HepG2 (cell line): ENCODE results near the gene FAM163B. TPM values are rescaled to one million over a fixed set of nuclear protein-coding genes. Genes with fewer than 3 reads are reported as not detected.

Experiments used
- DNMT3B ChIP-seq: conservative IDR thresholded peaks from 2 replicates; pipeline ENCODE4 v1.6.1; 2016; ENCODE audit warnings: missing biosample characterization, control low read depth
- GPN1 ChIP-seq: sonication (generic); formaldehyde crosslinking; IDR thresholded peaks from 2 replicates; pipeline ENCODE4 v1.5.1; 2020; ENCODE audit warnings: missing genetic modification reagents, borderline replicate concordance
- LCORL ChIP-seq, 2 experiments: fragments of 450-650 bp in 1 of 2; sonication (generic) in 1 of 2; formaldehyde crosslinking in 1 of 2; IDR thresholded peaks; 2 replicates each; pipeline versions ENCODE4 v1.5.0 to v1.6.1; 2017 to 2020; ENCODE audit warnings: antibody characterized with exemption in 1 of 2, missing genetic modification reagents in 1 of 2
- MED13 ChIP-seq: sonication (generic); formaldehyde crosslinking; IDR thresholded peaks from 2 replicates; pipeline ENCODE4 v1.5.0; 2020; ENCODE audit warnings: missing genetic modification reagents
- MIER3 ChIP-seq: IDR thresholded peaks from 2 replicates; pipeline ENCODE4 v1.6.1; 2016; ENCODE audit warnings: missing compliant biosample characterization, borderline replicate concordance
- NKX3-1 ChIP-seq: sonication (generic); formaldehyde crosslinking; IDR thresholded peaks from 2 replicates; pipeline ENCODE4 v1.5.0; 2020; ENCODE audit warnings: missing genetic modification reagents
- RAD51 ChIP-seq: fragments of 450-650 bp; IDR thresholded peaks from 2 replicates; pipeline ENCODE4 v1.6.1; 2016; ENCODE audit warnings: borderline replicate concordance
- RORA ChIP-seq: sonication (generic); formaldehyde crosslinking; IDR thresholded peaks from 2 replicates; pipeline ENCODE4 v1.5.0; 2020; ENCODE audit warnings: mild to moderate bottlenecking, missing genetic modification reagents, moderate library complexity
- TBX3 ChIP-seq: fragments of 450-650 bp; IDR thresholded peaks from 2 replicates; pipeline ENCODE4 v1.6.1; 2017; ENCODE audit warnings: antibody characterized with exemption, mild to moderate bottlenecking, inconsistent platforms, borderline replicate concordance
- TGIF2 ChIP-seq: IDR thresholded peaks from 2 replicates; pipeline ENCODE4 v1.6.1; 2016; ENCODE audit warnings: control low read depth, missing compliant biosample characterization
- ZC3H4 ChIP-seq: sonication (generic); formaldehyde crosslinking; IDR thresholded peaks from 2 replicates; pipeline ENCODE4 v1.4.0; 2020; ENCODE audit warnings: missing genetic modification reagents, borderline replicate concordance
- ZFX ChIP-seq: sonication (generic); formaldehyde crosslinking; IDR thresholded peaks from 2 replicates; pipeline ENCODE4 v1.4.0; 2020; ENCODE audit warnings: mild to moderate bottlenecking, low read depth, missing genetic modification reagents, moderate library complexity
- ZNF3 ChIP-seq: IDR thresholded peaks from 2 replicates; pipeline ENCODE4 v1.7.0; 2017; ENCODE audit warnings: inconsistent platforms
- ZNF354B ChIP-seq: sonication (generic); formaldehyde crosslinking; IDR thresholded peaks from 2 replicates; pipeline ENCODE4 v1.8.0; 2022; ENCODE audit warnings: mild to moderate bottlenecking, missing genetic modification reagents
- ZSCAN20 ChIP-seq: sonication (generic); formaldehyde crosslinking; IDR thresholded peaks from 2 replicates; pipeline ENCODE4 v1.4.0; 2020; ENCODE audit warnings: missing genetic modification reagents, mild to moderate bottlenecking, borderline replicate concordance
- polyA plus RNA-seq, 8 experiments: library from polyadenylated mRNA; depleted of rRNA in 3 of 8; stranded (reverse) in 7 of 8; unstranded in 1 of 8; fragments of >200 nt; fragmentation: Illumina TruSeq in 4 of 8; extraction: Trizol in 4 of 8; gene quantifications; 2 replicates each; pipeline versions ENCODE4 v1.2.1 to v1.2.3, GENCODE V29; 2011 to 2016; ENCODE audit warnings: low read depth in 4 of 8, missing spikeins in 1 of 8, mixed read lengths in 1 of 8; ENCODE audit not compliant: insufficient read depth in 1 of 8
- total RNA-seq, 5 experiments: library from RNA; depleted of rRNA; stranded (reverse); fragments of >200 nt; fragmentation: Illumina TruSeq; extraction: Trizol; gene quantifications; 2 replicates each; pipeline ENCODE4 v1.2.3, GENCODE V29; 2016; ENCODE audit warnings: low read depth in 1 of 5
- TF ChIP-seq, protein P1 (sequence below): sonication (generic); formaldehyde crosslinking; IDR thresholded peaks from 2 replicates; pipeline ENCODE4 v1.4.0; 2020; ENCODE audit warnings: missing genetic modification reagents, mild to moderate bottlenecking, borderline replicate concordance
- TF ChIP-seq, protein P2 (sequence below): sonication (generic); formaldehyde crosslinking; IDR thresholded peaks from 2 replicates; pipeline ENCODE4 v1.4.0; 2020; ENCODE audit warnings: missing genetic modification reagents
- TF ChIP-seq, protein P3 (sequence below): sonication (generic); formaldehyde crosslinking; IDR thresholded peaks from 2 replicates; pipeline ENCODE4 v1.9.0; 2021; ENCODE audit warnings: missing genetic modification reagents, mild to moderate bottlenecking, borderline replicate concordance
- TF ChIP-seq, protein P4 (sequence below): sonication (generic); formaldehyde crosslinking; IDR thresholded peaks from 2 replicates; pipeline ENCODE4 v1.8.0; 2022; ENCODE audit warnings: mild to moderate bottlenecking, missing genetic modification reagents, borderline replicate concordance

The FAM163B gene
- total and polyA plus RNA-seq, 2 of the 13 experiments (the other 11 are each of a cell fraction or from before 2014, with no cell fraction given) = not detected

DNA sequence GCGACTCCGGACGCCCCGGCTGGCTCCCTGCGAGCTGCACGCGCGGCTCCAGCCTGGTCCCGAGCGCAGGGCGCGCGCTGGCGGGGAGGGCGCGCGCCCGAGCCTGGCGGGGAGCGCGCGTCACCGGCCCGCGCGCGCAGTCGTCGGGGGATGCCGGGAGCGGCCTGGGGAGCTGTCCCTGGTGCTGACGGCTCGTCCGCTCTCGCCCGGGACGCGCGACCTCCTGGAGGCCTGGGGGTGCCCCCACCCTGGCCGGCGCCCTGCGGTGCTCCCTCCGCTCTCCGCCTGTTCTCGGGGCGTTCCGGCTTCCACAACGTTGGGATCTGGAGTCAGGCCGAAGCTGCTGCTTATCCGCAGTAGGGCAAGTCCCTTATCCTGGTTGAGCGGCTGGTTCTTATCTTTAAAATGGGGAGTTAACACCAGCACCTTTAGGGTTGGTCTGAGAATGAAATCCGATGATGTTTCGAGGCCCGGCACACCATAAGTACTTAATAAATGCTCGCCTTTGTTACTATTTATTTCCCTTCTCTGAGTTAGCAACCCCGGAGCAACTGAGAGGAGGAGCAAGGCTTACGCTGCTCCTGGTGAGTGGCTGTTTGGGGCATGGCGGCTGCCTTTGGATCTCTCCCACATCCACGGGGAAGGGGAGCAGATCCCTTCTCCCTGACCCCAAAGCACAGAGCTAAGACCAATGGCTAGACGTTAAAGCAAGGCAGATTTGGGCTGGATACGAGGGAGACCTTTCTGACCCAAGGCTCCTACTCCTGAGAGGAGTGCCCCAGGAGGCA lies at the start of gene FAM163B (continued):
- TF ChIP-seq, protein P1, sequence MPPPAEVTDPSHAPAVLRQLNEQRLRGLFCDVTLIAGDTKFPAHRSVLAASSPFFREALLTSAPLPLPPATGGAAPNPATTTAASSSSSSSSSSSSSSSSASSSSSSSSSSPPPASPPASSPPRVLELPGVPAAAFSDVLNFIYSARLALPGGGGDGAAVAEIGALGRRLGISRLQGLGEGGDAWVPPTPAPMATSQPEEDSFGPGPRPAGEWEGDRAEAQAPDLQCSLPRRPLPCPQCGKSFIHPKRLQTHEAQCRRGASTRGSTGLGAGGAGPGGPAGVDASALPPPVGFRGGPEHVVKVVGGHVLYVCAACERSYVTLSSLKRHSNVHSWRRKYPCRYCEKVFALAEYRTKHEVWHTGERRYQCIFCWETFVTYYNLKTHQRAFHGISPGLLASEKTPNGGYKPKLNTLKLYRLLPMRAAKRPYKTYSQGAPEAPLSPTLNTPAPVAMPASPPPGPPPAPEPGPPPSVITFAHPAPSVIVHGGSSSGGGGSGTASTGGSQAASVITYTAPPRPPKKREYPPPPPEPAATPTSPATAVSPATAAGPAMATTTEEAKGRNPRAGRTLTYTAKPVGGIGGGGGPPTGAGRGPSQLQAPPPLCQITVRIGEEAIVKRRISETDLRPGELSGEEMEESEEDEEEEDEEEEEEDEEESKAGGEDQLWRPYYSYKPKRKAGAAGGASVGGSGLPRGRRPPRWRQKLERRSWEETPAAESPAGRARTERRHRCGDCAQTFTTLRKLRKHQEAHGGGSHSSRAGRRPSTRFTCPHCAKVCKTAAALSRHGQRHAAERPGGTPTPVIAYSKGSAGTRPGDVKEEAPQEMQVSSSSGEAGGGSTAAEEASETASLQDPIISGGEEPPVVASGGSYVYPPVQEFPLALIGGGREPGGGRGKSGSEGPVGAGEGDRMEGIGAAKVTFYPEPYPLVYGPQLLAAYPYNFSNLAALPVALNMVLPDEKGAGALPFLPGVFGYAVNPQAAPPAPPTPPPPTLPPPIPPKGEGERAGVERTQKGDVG (CRISPR knock-in tag) = no peak
- TF ChIP-seq MED13 (CRISPR knock-in tag) = 0 out of 2 replicates have a peak, but pooled peaks have one; percentile 38
- TF ChIP-seq DNMT3B (CRISPR knock-in tag) = no peak
- TF ChIP-seq GPN1 (CRISPR knock-in tag) = no peak
- TF ChIP-seq ZFX = no peak
- TF ChIP-seq, protein P2, sequence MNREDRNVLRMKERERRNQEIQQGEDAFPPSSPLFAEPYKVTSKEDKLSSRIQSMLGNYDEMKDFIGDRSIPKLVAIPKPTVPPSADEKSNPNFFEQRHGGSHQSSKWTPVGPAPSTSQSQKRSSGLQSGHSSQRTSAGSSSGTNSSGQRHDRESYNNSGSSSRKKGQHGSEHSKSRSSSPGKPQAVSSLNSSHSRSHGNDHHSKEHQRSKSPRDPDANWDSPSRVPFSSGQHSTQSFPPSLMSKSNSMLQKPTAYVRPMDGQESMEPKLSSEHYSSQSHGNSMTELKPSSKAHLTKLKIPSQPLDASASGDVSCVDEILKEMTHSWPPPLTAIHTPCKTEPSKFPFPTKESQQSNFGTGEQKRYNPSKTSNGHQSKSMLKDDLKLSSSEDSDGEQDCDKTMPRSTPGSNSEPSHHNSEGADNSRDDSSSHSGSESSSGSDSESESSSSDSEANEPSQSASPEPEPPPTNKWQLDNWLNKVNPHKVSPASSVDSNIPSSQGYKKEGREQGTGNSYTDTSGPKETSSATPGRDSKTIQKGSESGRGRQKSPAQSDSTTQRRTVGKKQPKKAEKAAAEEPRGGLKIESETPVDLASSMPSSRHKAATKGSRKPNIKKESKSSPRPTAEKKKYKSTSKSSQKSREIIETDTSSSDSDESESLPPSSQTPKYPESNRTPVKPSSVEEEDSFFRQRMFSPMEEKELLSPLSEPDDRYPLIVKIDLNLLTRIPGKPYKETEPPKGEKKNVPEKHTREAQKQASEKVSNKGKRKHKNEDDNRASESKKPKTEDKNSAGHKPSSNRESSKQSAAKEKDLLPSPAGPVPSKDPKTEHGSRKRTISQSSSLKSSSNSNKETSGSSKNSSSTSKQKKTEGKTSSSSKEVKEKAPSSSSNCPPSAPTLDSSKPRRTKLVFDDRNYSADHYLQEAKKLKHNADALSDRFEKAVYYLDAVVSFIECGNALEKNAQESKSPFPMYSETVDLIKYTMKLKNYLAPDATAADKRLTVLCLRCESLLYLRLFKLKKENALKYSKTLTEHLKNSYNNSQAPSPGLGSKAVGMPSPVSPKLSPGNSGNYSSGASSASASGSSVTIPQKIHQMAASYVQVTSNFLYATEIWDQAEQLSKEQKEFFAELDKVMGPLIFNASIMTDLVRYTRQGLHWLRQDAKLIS (CRISPR knock-in tag) = no peak
- no peak for TF ChIP-seq ZC3H4
- TF ChIP-seq ZSCAN20 (CRISPR knock-in tag) = peak; percentile 89; the same call in 1 of the 2 replicates
- no peak for TF ChIP-seq MIER3 (CRISPR knock-in tag)
- no peak for TF ChIP-seq TBX3
- no peak for TF ChIP-seq LCORL (IDR thresholded peaks at IDR 0.05)
- TF ChIP-seq LCORL (CRISPR knock-in tag; IDR thresholded peaks at IDR 0.05) = no peak
- TF ChIP-seq, protein P3, sequence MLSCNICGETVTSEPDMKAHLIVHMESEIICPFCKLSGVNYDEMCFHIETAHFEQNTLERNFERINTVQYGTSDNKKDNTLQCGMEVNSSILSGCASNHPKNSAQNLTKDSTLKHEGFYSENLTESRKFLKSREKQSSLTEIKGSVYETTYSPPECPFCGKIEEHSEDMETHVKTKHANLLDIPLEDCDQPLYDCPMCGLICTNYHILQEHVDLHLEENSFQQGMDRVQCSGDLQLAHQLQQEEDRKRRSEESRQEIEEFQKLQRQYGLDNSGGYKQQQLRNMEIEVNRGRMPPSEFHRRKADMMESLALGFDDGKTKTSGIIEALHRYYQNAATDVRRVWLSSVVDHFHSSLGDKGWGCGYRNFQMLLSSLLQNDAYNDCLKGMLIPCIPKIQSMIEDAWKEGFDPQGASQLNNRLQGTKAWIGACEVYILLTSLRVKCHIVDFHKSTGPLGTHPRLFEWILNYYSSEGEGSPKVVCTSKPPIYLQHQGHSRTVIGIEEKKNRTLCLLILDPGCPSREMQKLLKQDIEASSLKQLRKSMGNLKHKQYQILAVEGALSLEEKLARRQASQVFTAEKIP (CRISPR knock-in tag) = no peak
- TF ChIP-seq ZNF354B = no peak
- TF ChIP-seq, protein P4, sequence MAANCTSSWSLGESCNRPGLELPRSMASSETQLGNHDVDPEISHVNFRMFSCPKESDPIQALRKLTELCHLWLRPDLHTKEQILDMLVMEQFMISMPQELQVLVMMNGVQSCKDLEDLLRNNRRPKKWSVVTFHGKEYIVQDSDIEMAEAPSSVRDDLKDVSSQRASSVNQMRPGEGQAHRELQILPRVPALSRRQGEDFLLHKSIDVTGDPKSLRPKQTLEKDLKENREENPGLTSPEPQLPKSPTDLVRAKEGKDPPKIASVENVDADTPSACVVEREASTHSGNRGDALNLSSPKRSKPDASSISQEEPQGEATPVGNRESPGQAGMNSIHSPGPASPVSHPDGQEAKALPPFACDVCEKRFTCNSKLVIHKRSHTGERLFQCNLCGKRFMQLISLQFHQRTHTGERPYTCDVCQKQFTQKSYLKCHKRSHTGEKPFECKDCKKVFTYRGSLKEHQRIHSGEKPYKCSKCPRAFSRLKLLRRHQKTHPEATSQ (CRISPR knock-in tag) = no peak
- peak; percentile 69; the same call in 1 of the 2 replicates for TF ChIP-seq TGIF2 (CRISPR knock-in tag)
- TF ChIP-seq RAD51 = no peak
- no peak for TF ChIP-seq ZNF3 (CRISPR knock-in tag)
- peak; percentile 69; the same call in 1 of the 2 replicates for TF ChIP-seq NKX3-1 (CRISPR knock-in tag)
- TF ChIP-seq RORA (CRISPR knock-in tag) = no peak
